Omental fat pad (tissue), 4 donors: ENCODE data around the gene LGR6. TPM values are rescaled to one million over a fixed set of nuclear protein-coding genes. Genes with fewer than 3 reads are reported as not detected.

ENCODE experiments used
- ATAC-seq: fragments of 150-250 bp; one replicate; pipeline ENCODE4 v1.9.1; 2016; ENCODE audit warnings: mild to moderate bottlenecking, moderate library complexity; ENCODE audit not compliant: low FRiP score
- DNase-seq: peaks from one replicate; pipeline ENCODE4 v3.0.0-alpha.2; 2019; ENCODE audit warnings: low spot score
- total RNA-seq, 4 donors: library from RNA; depleted of rRNA; stranded (reverse); fragments of >200 nt; gene quantifications; one replicate each; pipeline ENCODE4 v1.1.0, GENCODE V29; 2016
- TF ChIP-seq, protein P1 (sequence below), 3 donors: fragments of 450-650 bp; IDR thresholded peaks; one replicate each; pipeline ENCODE4 v1.5.1; 2016 to 2017; ENCODE audit warnings: antibody characterized with exemption in 3 of 3, mild to moderate bottlenecking in 3 of 3, moderate library complexity in 2 of 3

Gene LGR6
- total RNA-seq, 4 donors from 2014 or later = 0.28 to 0.32 TPM; not detected in 2

DNA sequence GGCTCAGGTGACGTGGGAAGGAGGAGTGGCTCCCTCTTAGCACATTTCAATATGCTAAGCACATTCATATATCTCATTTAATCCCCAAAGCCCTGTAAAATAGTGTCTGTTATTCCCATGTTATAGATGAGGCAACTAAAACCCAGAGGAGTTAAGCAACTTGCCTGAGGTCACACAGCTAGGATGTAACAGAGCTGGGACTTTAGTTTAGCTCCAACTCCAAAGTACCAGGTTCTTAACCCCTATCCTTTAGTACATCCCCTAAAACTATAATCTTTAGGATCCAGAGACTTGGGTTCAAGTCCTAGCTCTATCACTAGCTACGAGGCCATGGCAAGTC, 48.5 kb downstream of the LGR6 start:
- ATAC-seq (no peak), DNase-seq (no peak)
- TF ChIP-seq, protein P1, sequence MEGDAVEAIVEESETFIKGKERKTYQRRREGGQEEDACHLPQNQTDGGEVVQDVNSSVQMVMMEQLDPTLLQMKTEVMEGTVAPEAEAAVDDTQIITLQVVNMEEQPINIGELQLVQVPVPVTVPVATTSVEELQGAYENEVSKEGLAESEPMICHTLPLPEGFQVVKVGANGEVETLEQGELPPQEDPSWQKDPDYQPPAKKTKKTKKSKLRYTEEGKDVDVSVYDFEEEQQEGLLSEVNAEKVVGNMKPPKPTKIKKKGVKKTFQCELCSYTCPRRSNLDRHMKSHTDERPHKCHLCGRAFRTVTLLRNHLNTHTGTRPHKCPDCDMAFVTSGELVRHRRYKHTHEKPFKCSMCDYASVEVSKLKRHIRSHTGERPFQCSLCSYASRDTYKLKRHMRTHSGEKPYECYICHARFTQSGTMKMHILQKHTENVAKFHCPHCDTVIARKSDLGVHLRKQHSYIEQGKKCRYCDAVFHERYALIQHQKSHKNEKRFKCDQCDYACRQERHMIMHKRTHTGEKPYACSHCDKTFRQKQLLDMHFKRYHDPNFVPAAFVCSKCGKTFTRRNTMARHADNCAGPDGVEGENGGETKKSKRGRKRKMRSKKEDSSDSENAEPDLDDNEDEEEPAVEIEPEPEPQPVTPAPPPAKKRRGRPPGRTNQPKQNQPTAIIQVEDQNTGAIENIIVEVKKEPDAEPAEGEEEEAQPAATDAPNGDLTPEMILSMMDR (IDR thresholded peaks at IDR 0.05) = no peak

DNA sequence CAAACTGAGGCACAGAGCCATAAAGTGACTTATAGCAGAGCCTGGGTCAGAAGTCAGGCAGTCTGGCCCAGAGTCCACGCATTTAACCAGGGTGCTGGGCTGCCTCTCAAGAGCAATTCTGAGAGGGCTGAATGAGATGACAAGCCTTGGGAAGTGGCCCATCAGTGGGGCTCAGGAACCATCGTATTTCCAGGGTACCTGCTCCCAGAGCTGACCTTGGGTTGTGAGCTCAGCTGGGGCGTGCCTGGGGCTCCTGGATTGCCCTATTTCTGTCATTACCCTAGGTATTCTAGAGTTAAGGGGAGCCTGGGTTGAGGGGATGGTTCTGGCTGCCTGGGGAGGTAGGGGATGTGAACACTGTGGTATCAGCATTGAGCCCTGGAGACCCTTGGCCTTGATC, 49.4 kb downstream of the LGR6 start:
- TF ChIP-seq, protein P1 (IDR thresholded peaks at IDR 0.05) = no peak
- DNase-seq (no peak), ATAC-seq (no peak)

DNA sequence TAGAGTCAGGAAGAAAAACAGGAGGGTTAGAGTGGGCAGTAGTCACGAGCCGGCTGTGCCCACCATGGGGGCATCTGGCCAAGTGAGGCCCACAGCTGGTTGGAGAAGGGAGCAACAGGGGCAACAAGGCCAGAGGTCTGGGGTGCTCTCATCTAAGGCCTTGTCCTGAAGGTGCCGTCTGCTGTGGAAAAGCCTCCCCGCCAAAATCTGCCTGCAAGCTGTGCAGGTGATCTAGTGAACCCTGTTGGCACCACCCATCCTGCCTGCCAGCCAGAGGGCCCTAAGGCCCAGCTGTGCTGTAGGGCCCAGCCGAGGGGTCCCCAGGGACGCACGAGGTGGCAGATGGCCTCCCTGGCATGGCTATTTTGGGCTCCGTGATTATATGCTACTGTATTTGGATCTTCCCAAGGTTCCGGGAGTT, 51.3 kb downstream of the LGR6 start:
- no peak for ATAC-seq
- DNase-seq = no peak
- TF ChIP-seq, protein P1 (IDR thresholded peaks at IDR 0.05) = no peak

DNA sequence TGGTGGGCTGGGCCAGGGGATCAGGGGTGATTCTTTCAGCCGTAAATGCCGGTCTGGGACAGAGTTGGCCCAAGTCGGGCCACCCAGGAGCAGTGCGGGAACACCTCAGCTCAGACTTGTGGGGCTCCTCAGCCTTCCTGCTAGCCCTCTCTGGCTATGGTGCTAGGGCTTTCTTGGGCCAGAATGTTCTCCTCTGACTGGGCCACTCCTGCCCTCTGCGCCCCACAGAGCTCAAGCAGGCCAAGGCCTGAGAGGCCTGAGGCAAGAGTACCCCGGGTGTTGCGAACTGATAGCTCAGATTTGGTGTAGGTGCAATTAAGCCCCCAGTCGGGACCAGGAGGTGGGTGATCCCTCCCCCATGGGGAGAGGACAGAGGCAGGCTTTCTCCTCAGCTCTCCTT, 51.8 kb downstream of the LGR6 start:
- DNase-seq = no peak
- TF ChIP-seq, protein P1 (IDR thresholded peaks at IDR 0.05) = no peak
- no peak for ATAC-seq

DNA sequence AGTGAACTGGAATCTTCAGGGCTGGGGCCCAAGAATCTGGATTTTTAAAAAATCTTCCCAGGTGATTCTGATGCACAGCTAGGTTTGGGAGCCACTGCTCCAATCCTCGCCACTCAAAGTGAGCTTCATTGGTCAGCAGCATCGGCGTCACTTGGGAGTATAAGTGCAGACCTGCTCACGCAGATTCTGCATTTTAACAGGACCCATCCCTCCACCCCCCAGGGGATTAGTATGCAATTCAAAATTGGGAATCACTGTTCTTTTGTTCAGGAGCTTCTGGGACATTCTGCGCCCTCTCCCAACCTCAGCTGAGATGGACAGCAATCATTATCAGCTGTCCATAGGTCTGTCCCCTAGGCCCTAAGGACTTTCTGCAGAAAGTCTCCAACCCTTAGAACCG, 53.5 kb downstream of the LGR6 start:
- TF ChIP-seq, protein P1 (IDR thresholded peaks at IDR 0.05) = no peak
- no peak for DNase-seq
- no peak for ATAC-seq

DNA sequence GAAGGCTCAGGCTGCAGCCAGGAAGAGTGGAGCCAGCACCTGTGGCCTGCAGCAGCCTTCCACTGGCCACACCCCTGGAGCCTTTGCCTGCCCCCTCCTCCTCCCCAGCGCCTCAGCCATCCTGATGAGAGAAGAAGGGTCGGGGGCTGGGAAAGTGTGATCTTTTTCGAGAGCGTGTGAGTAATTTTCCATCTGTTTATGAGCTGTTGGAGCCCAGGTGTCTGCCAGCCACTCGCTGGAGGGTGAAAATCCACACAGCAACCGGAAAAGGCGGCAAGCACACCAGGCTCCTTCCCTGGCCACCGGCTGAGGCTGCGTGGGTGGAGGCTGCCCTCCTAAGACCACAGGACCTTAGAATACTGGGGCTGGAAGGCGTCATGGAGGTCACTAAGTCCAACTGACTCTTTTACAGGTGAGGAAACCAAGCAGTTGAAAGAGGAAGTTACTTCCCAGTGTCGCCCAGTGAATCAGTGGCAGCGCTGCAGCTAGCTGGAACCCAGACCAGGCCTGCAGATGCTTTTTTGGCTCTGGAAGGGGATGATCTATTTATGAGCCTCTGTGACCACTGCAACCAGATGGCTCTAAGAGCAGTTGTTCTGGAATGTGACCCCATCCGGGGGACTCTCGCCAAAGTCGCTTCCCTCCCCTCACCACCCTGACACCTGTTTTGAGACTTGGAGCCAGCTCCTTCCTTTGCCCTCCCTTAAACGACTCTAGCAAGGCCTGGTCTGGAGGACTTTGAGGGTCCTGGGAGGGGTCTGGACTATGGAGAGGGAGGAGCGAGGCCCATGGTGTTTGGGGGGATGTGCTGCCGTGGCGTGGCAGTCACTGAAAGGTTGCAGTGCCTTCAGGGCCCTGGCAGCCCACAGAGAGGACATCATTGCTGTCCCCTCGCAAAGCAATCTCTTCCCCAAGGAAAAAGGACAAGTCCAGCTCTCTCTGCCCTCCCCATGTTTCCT, 54.5 kb downstream of the LGR6 start:
- DNase-seq = no peak
- TF ChIP-seq, protein P1 (IDR thresholded peaks at IDR 0.05) = no peak
- ATAC-seq = no peak

DNA sequence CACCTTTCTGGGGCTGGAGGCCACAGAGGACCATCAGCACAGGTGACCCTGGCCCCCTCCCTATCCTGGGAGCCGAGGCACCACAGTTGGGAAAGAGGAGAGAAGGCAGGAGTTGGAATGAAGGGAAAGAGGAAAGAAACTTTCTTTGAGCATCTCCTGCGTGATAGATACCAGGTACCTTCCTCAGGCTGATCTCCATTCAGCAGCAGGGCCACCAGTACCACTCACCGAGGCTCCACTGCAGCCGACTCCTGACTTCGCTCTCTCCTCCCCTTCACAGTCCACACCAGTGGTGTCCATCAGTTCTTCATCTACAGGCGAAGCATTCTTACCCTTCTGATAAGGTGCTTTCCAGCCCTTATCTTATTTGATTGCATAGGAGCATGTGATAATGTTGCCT, 55.3 kb downstream of the LGR6 start:
- TF ChIP-seq, protein P1 (IDR thresholded peaks at IDR 0.05) = no peak
- DNase-seq (no peak), ATAC-seq (no peak)
